Thoracic aorta (tissue), 2 donors: ENCODE results near the gene CHST14. TPM values are rescaled to one million over a fixed set of nuclear protein-coding genes. Genes with fewer than 3 reads are reported as not detected.

Experiments
- ATAC-seq: fragments of 150-250 bp; one replicate; pipeline ENCODE4 v1.8.0; 2017; ENCODE audit warnings: low read depth; ENCODE audit not compliant: insufficient number of reproducible peaks, low FRiP score
- DNase-seq: peaks from one replicate; pipeline ENCODE4 v3.0.0-alpha.2; 2020; ENCODE audit warnings: low spot score
- H3K27ac ChIP-seq, 2 donors: fragments of 200-600 bp; sonication (generic); 1 replicate in 1 of 2; 2 replicates in 1 of 2; pipeline ENCODE4 v1.5.1; 2016; ENCODE audit warnings: mild to moderate bottlenecking in 2 of 2, moderate library complexity in 2 of 2
- H3K27me3 ChIP-seq: fragments of 200-600 bp; sonication (generic); replicated peaks from 2 replicates; pipeline ENCODE4 v1.6.0; 2016; ENCODE audit warnings: mild to moderate bottlenecking; ENCODE audit not compliant: insufficient read depth
- H3K36me3 ChIP-seq: fragments of 200-600 bp; sonication (generic); one replicate; pipeline ENCODE4 v1.5.1; 2016
- H3K4me1 ChIP-seq, 2 donors: fragments of 200-600 bp; sonication (generic); 1 replicate in 1 of 2; 2 replicates in 1 of 2; pipeline versions ENCODE4 v1.5.1 to v1.6.0; 2016; ENCODE audit warnings: low read depth in 2 of 2, mild to moderate bottlenecking in 1 of 2; ENCODE audit not compliant: control insufficient read depth in 1 of 2
- H3K4me3 ChIP-seq: fragments of 200-600 bp; sonication (generic); 2 replicates; pipeline ENCODE4 v1.5.1; 2016; ENCODE audit warnings: mild to moderate bottlenecking
- H3K9me3 ChIP-seq: fragments of 200-600 bp; sonication (generic); 2 replicates; pipeline ENCODE4 v1.5.1; 2016
- total RNA-seq, 2 donors: library from RNA; depleted of rRNA; stranded (reverse); fragments of >200 nt; gene quantifications; one replicate each; pipeline versions ENCODE4 v1.1.0 to v1.2.3, GENCODE V29; 2016
- TF ChIP-seq, protein P1 (sequence below): fragments of 200-600 bp; sonication (generic); IDR thresholded peaks from one replicate; pipeline ENCODE4 v1.5.1; 2019; ENCODE audit warnings: antibody characterized with exemption

CHST14 gene
- total RNA-seq, 2 donors from 2014 or later = 16.4 to 21.0 TPM

DNA sequence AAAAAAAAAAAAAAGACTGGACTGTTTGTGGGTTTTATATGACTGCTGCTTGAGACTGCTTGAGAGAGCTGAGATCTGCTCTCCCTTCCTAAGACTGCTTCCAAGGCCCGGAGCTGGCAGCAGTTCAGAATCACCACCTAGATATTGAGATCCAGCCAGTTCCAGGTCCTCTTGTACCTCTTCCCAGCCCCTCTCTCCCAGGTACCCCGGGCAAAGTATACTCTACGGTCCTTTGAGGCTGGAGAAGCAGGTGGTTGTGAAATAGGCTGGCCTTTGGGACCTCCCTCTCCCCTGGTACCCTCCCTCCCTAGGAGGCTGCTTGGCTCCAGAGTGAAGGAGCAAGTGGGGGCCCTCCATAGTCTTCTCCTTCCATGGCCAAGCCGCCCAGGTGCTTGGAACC is 42.6 kb upstream of the CHST14 start:
- Histone ChIP-seq H3K27ac (no peak overlapping the region), H3K4me1 (no peaks in the 10 kb centered on the region), H3K4me3 (no peak overlapping the region), H3K27me3 (no peaks in the 10 kb centered on the region), H3K9me3 (no peaks in the 10 kb centered on the region), H3K36me3 (no peaks in the 10 kb centered on the region)
- DNase-seq = no peak
- ATAC-seq = no peak
- TF ChIP-seq, protein P1, sequence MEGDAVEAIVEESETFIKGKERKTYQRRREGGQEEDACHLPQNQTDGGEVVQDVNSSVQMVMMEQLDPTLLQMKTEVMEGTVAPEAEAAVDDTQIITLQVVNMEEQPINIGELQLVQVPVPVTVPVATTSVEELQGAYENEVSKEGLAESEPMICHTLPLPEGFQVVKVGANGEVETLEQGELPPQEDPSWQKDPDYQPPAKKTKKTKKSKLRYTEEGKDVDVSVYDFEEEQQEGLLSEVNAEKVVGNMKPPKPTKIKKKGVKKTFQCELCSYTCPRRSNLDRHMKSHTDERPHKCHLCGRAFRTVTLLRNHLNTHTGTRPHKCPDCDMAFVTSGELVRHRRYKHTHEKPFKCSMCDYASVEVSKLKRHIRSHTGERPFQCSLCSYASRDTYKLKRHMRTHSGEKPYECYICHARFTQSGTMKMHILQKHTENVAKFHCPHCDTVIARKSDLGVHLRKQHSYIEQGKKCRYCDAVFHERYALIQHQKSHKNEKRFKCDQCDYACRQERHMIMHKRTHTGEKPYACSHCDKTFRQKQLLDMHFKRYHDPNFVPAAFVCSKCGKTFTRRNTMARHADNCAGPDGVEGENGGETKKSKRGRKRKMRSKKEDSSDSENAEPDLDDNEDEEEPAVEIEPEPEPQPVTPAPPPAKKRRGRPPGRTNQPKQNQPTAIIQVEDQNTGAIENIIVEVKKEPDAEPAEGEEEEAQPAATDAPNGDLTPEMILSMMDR = no peak

DNA sequence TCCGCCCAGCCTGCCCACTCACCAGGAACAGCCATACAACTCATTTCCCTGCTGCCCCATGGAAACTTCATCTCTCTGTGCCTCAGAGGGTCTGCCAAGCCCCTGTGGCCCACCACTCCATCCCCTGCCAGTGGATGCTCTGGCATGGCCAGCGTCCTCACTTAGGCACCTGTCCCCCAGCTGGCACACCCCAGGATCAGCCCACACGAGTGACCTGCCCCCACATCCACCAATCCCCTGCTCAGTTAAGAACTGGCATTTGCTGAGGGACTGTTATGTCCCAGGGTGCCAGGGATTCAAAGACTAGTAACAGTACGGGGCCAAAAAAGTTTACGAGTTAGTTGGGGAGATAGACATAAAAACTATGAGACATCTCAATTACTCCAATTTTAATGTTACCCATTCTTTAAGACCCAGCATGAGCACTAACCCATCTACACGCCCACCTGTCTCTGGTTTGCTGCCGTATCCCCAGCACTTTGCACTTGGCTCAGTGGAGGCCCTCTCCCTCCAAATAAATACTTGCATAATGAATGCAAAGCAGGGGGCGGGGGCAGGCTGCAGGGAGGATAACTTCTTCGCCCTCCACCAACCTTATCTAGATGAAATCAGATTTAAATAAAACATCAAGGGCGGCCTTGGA is 41.6 kb upstream of the CHST14 start:
- ATAC-seq (no peak), DNase-seq (no peak)
- Histone ChIP-seq H3K4me1 (no peaks in the 10 kb centered on the region), H3K4me3 (no peak overlapping the region), H3K9me3 (no peaks in the 10 kb centered on the region), H3K27me3 (no peaks in the 10 kb centered on the region), H3K27ac (no peak overlapping the region), H3K36me3 (no peaks in the 10 kb centered on the region)
- TF ChIP-seq, protein P1 = no peak

DNA sequence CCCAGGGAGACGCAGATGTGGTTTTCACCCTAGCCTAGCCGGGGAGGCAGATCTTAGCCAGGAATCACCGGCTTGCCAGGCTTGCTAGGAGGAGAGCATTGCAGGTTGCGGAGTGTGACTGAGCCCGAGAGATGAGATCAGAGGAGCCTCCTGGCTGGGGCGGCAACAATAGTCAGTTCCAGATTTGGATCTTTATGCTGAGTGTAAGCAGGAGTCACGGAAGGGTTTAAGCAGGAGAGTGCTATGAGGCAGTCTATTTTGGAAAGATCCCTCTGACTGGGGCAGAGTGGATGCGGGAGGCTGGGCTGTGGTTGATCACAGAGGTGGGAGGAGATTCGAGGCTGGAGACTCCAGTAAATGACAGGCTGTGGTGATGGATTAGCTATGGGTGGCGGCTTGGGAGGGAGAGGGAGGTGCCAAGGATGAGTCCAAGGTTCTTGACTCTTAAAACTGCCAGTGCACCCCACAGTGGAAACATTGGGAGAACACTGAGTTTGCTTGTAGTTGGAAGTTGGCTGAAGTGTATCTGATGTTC is 40.4 kb upstream of the CHST14 start:
- no peak for ATAC-seq
- Histone ChIP-seq H3K27ac (no peak overlapping the region), H3K36me3 (no peaks in the 10 kb centered on the region), H3K27me3 (no peaks in the 10 kb centered on the region), H3K9me3 (no peaks in the 10 kb centered on the region), H3K4me3 (no peak overlapping the region), H3K4me1 (no peaks in the 10 kb centered on the region)
- DNase-seq = no peak
- TF ChIP-seq, protein P1 = no peak

DNA sequence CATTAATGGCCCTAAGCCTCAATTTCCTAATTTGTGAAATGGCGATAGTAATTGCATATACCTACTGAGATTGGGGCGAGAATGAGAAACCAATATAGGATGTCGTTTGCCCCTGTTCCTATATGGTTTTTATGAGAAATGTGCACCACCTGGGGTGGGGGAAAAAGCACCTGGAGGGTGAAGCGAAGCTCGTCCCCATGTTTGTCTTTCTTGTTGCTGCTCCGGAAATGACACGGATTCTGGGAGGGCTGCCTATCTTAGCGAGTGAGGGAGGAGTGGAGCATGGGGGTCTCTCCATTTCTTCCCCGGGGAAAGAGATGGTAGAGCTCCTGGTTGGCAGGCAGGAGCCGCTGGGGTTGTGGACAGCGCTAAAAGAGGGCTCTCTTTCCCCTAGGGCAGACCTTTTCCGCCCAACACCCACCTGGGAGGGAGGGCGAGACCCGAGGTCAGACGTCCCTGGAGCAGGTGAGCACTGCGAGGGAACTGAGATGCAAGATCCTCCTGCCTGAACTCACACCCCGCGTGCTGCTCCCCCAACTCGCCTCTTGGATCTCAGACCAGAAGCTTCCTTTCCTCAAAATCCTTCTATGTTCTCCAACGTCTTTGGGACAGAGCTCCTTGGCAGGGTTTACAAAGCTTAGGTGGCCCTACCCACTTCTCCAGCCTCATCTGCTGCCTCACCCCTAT is 35.6 kb upstream of the CHST14 start:
- Histone ChIP-seq H3K4me3 (no peak overlapping the region), H3K9me3 (no peaks in the 10 kb centered on the region), H3K27ac (no peak overlapping the region), H3K4me1 (peaks cover 19 to 29% of the 10 kb centered on the region in 2 donors), H3K36me3 (no peaks in the 10 kb centered on the region), H3K27me3 (peaks cover 11% of the 10 kb centered on the region)
- DNase-seq (no peak), ATAC-seq (no peak)
- TF ChIP-seq, protein P1 = no peak

DNA sequence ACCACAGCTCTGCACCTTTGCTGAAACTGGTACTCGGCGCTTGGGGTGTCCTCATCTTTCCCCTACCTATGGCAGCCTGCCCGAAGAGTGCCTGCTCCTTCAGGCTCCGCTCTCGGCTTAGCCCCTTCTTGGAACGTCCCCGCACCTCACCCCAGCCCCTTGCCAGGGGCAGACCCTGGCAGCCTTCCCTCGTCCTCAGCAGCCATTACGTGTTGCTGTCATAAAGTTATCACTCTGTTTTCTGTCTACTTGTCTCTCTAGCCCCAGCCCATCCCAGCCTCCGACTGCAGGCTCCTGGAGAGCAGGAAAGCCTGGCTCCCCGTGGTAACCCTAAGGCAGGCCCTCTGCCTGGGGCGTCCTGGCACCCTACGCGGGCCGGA is 35.1 kb upstream of the CHST14 start:
- Histone ChIP-seq H3K4me1 (peaks cover 19 to 30% of the 10 kb centered on the region in 2 donors), H3K36me3 (no peaks in the 10 kb centered on the region), H3K27me3 (peaks cover 11% of the 10 kb centered on the region), H3K27ac (no peak overlapping the region), H3K4me3 (peak overlapping the region; percentile 68), H3K9me3 (no peaks in the 10 kb centered on the region)
- DNase-seq (no peak), ATAC-seq (no peak)
- TF ChIP-seq, protein P1 = no peak
